Measurements from ENCODE around the gene TNFRSF6B. TPM values are rescaled to one million over a fixed set of nuclear protein-coding genes. Genes with fewer than 3 reads are reported as not detected.

TNFRSF6B gene
- total RNA-seq, 1 donor from 2014 or later: 119 TPM

- no peak for TF ChIP-seq CTCF (IDR thresholded peaks at IDR 0.05)
- Histone ChIP-seq H3K9me3 (no peaks in the 10 kb centered on the region), H3K4me3 (no peak overlapping the region), H3K27me3 (no peaks in the 10 kb centered on the region), H3K27ac (peak overlapping the region in 1 of 2 donors; percentile 15), H3K4me1 (peaks cover 16 to 18% of the 10 kb centered on the region in 2 donors), H3K36me3 (peaks cover 9 to 32% of the 10 kb centered on the region in 2 donors)
- DNase-seq (ENCODE audit: low spot score in 2 of 2): no peak
- intact Hi-C loops (cut with DNase I): loop anchor here (5.0 kb wide), 1 partner anchor 33 kb away; no protein-coding TSS in a partner anchor
These were observed 787 bp upstream of the TNFRSF6B start for GRCh38 chr20:63695424-63696305.

- TF ChIP-seq CTCF (IDR thresholded peaks at IDR 0.05): no peak
- intact Hi-C loops (cut with DNase I): loop anchor here (5.0 kb wide), 1 partner anchor 34 kb away; no protein-coding TSS in a partner anchor
- peak overlapping the region in 1 of 2 donors; percentile 52 for H3K4me3 ChIP-seq
- no peak for DNase-seq (ENCODE audit: low spot score in 2 of 2)
- peaks cover 16 to 18% of the 10 kb centered on the region in 2 donors for H3K4me1 ChIP-seq
- no peaks in the 10 kb centered on the region for H3K9me3 ChIP-seq
- peaks cover 9 to 34% of the 10 kb centered on the region in 2 donors for H3K36me3 ChIP-seq
- no peaks in the 10 kb centered on the region for H3K27me3 ChIP-seq
- peak overlapping the region in 1 of 2 donors; percentile 15 for H3K27ac ChIP-seq
These were observed 185 bp upstream of the TNFRSF6B start for GRCh38 chr20:63696306-63696627.

GRCh38 chr20:63697357-63697867, 960 bp downstream of the TNFRSF6B start:
- H3K9me3 ChIP-seq: no peaks in the 10 kb centered on the region
- no peak overlapping the region for H3K27ac ChIP-seq
- H3K36me3 ChIP-seq: peaks cover 9 to 38% of the 10 kb centered on the region in 2 donors
- intact Hi-C loops (cut with DNase I): loop anchor here (5.0 kb wide), 1 partner anchor 35 kb away; no protein-coding TSS in a partner anchor
- peak overlapping the region in 1 of 2 donors; percentile 52 for H3K4me3 ChIP-seq
- H3K27me3 ChIP-seq: no peaks in the 10 kb centered on the region
- no peak for DNase-seq (ENCODE audit: low spot score in 2 of 2)
- H3K4me1 ChIP-seq: peaks cover 16 to 18% of the 10 kb centered on the region in 2 donors
- TF ChIP-seq CTCF (IDR thresholded peaks at IDR 0.05): no peak

GRCh38 chr20:63697868-63698545, 1.6 kb downstream of the TNFRSF6B start:
- TF ChIP-seq CTCF (IDR thresholded peaks at IDR 0.05): no peak
- Histone ChIP-seq H3K27ac (no peak overlapping the region), H3K4me1 (peaks cover 16 to 18% of the 10 kb centered on the region in 2 donors), H3K9me3 (no peaks in the 10 kb centered on the region), H3K36me3 (peaks cover 9 to 38% of the 10 kb centered on the region in 2 donors), H3K4me3 (no peak overlapping the region), H3K27me3 (no peaks in the 10 kb centered on the region)
- intact Hi-C loops (cut with DNase I): loop anchor here (5.0 kb wide), 1 partner anchor 36 kb away; no protein-coding TSS in a partner anchor
- DNase-seq (ENCODE audit: low spot score in 2 of 2): peak in 1 of 2 donors; percentile 61

GRCh38 chr20:63698739-63699465, 2.5 kb downstream of the TNFRSF6B start:
- no peak for TF ChIP-seq CTCF (IDR thresholded peaks at IDR 0.05)
- no peaks in the 10 kb centered on the region for H3K27me3 ChIP-seq
- no peak overlapping the region for H3K4me3 ChIP-seq
- H3K4me1 ChIP-seq: peaks cover 16 to 18% of the 10 kb centered on the region in 2 donors
- DNase-seq (ENCODE audit: low spot score in 2 of 2): peak in 1 of 2 donors; percentile 82
- intact Hi-C loops (cut with DNase I): loop anchor here (5.0 kb wide), 1 partner anchor 37 kb away; no protein-coding TSS in a partner anchor
- H3K27ac ChIP-seq: peak overlapping the region; percentile 64 to 78
- H3K9me3 ChIP-seq: no peaks in the 10 kb centered on the region
- H3K36me3 ChIP-seq: peaks cover 15 to 41% of the 10 kb centered on the region in 2 donors
